IMR-90 (cell line): Measurements from ENCODE around the gene GLG1. TPM values are rescaled to one million over a fixed set of nuclear protein-coding genes. Genes with fewer than 3 reads are reported as not detected.

ENCODE experiments used
- ATAC-seq: fragments of 200-7000 bp; cut with Tn5 transposase; 2 replicates; pipeline ENCODE4 v1.9.1; 2020; ENCODE audit warnings: low read depth, mild to moderate bottlenecking, moderate library complexity
- BruUV-seq: library from RNA; stranded (reverse); fragments of 400-500 nt; replicated peaks from 2 replicates; lab custom pipeline; 2021; lab: Mats Ljungman, UMichigan
- CTCF ChIA-PET: fragments of 300-600 bp; formaldehyde crosslinking; extraction: SDS; loops from one replicate; lab custom pipeline; 2021; ENCODE audit warnings: antibody characterized with exemption; lab: Yijun Ruan, JAX
- POLR2A ChIA-PET: fragments of 300-600 bp; sonication (Branson Sonifier 250); formaldehyde crosslinking; loops from one replicate; lab custom pipeline; 2022; ENCODE audit warnings: antibody characterized with exemption; ENCODE audit not compliant: unreplicated experiment; lab: Charles Lee
- DNase-seq: peaks from one replicate; pipeline ENCODE4 v3.0.0; 2013
- H2AFZ ChIP-seq: replicated peaks from 2 replicates; pipeline ENCODE3; 2013; ENCODE audit warnings: low read length, mild to moderate bottlenecking; ENCODE audit not compliant: poor library complexity
- H2AK5ac ChIP-seq: 2 replicates; pipeline ENCODE4 v1.6.1; 2013; ENCODE audit warnings: low read depth, low read length, inconsistent platforms
- H2AK9ac ChIP-seq: replicated peaks from 2 replicates; pipeline ENCODE3; 2013; ENCODE audit warnings: mild to moderate bottlenecking, low read depth, low read length, moderate library complexity; ENCODE audit not compliant: poor library complexity
- H2BK120ac ChIP-seq: 2 replicates; pipeline ENCODE4 v1.6.1; 2013; ENCODE audit warnings: low read depth, low read length, inconsistent platforms
- H2BK15ac ChIP-seq: 3 replicates; pipeline ENCODE4 v1.6.1; 2013; ENCODE audit warnings: low read depth, low read length, inconsistent platforms
- H2BK20ac ChIP-seq: 2 replicates; pipeline ENCODE4 v1.6.1; 2013; ENCODE audit warnings: low read depth, mild to moderate bottlenecking, inconsistent platforms, low read length, moderate library complexity
- H2BK5ac ChIP-seq: 2 replicates; pipeline ENCODE4 v1.6.1; 2013; ENCODE audit warnings: mild to moderate bottlenecking, low read depth, low read length, inconsistent platforms; ENCODE audit not compliant: poor library complexity, severe bottlenecking
- H3K14ac ChIP-seq: replicated peaks from 2 replicates; pipeline ENCODE4 v1.6.1; 2013; ENCODE audit warnings: low read depth, low read length, inconsistent platforms
- H3K18ac ChIP-seq: 2 replicates; pipeline ENCODE4 v1.6.1; 2013; ENCODE audit warnings: low read depth, low read length, control low read depth
- H3K23ac ChIP-seq: 2 replicates; pipeline ENCODE4 v1.6.1; 2013; ENCODE audit warnings: low read depth, low read length, inconsistent platforms
- H3K27ac ChIP-seq: 2 replicates; pipeline ENCODE4 v1.5.1; 2013; ENCODE audit warnings: mild to moderate bottlenecking, control low read depth, low read length; ENCODE audit not compliant: insufficient read depth
- H3K27me3 ChIP-seq: 2 replicates; pipeline ENCODE4 v1.6.1; 2013; ENCODE audit warnings: low read length; ENCODE audit not compliant: control insufficient read depth, insufficient read depth
- H3K36me3 ChIP-seq: 2 replicates; pipeline ENCODE4 v1.6.1; 2013; ENCODE audit warnings: low read length, mixed read lengths; ENCODE audit not compliant: control insufficient read depth, insufficient read depth
- H3K4ac ChIP-seq: 2 replicates; pipeline ENCODE4 v1.6.1; 2013; ENCODE audit warnings: low read depth, low read length, inconsistent platforms
- H3K4me1 ChIP-seq: 2 replicates; pipeline ENCODE4 v1.6.1; 2013; ENCODE audit warnings: low read length, mixed read lengths; ENCODE audit not compliant: control insufficient read depth, insufficient read depth
- H3K4me2 ChIP-seq: 2 replicates; pipeline ENCODE4 v1.6.1; 2013; ENCODE audit warnings: low read depth, mild to moderate bottlenecking, control low read depth, low read length, moderate library complexity
- H3K4me3 ChIP-seq: 2 replicates; pipeline ENCODE4 v1.5.1; 2013; ENCODE audit warnings: low read depth, mild to moderate bottlenecking, control low read depth, low read length, moderate library complexity; ENCODE audit not compliant: insufficient read depth
- H3K56ac ChIP-seq: 2 replicates; pipeline ENCODE4 v1.6.1; 2013; ENCODE audit warnings: low read length, inconsistent platforms; ENCODE audit not compliant: insufficient read depth; ENCODE audit errors: extremely low read depth
- H3K79me1 ChIP-seq, 2 experiments: 2 replicates each; pipeline ENCODE4 v1.6.1; 2013; ENCODE audit warnings: low read length in 2 of 2, inconsistent platforms in 1 of 2, low read depth in 1 of 2
- H3K9ac ChIP-seq: 2 replicates; pipeline ENCODE4 v1.6.1; 2013; ENCODE audit warnings: low read depth, low read length, control low read depth
- H3K9me1 ChIP-seq: 2 replicates; pipeline ENCODE4 v1.6.1; 2013; ENCODE audit warnings: low read length, inconsistent platforms; ENCODE audit not compliant: insufficient read depth
- H3K9me3 ChIP-seq: 2 replicates; pipeline ENCODE4 v1.6.1; 2013; ENCODE audit warnings: low read length; ENCODE audit not compliant: control insufficient read depth, insufficient read depth
- H4K20me1 ChIP-seq: 2 replicates; pipeline ENCODE4 v1.6.1; 2013; ENCODE audit warnings: low read length, inconsistent platforms; ENCODE audit not compliant: insufficient read depth
- H4K5ac ChIP-seq: 2 replicates; pipeline ENCODE4 v1.6.1; 2013; ENCODE audit warnings: mild to moderate bottlenecking, low read depth, low read length, control low read depth
- H4K8ac ChIP-seq, 2 experiments: 2 replicates each; pipeline ENCODE4 v1.6.1; 2013; ENCODE audit warnings: low read depth in 2 of 2, low read length in 2 of 2, control low read depth in 1 of 2, inconsistent platforms in 1 of 2
- H4K91ac ChIP-seq: 2 replicates; pipeline ENCODE4 v1.6.1; 2013; ENCODE audit warnings: low read depth, low read length, inconsistent platforms; ENCODE audit not compliant: insufficient read depth
- CEBPB ChIP-seq: IDR thresholded peaks from 2 replicates; pipeline ENCODE4 v1.6.1; 2012; ENCODE audit warnings: low read depth, low read length, improper control_type of control experiment
- CHD1 ChIP-seq: IDR thresholded peaks from 2 replicates; pipeline ENCODE4 v1.6.1; 2012; ENCODE audit warnings: low read depth, low read length, improper control_type of control experiment
- FOS ChIP-seq: fragments of 150-350 bp; IDR thresholded peaks from 2 replicates; pipeline ENCODE4 v1.6.1; 2016; ENCODE audit warnings: low read depth, low read length
- MAFK ChIP-seq: IDR thresholded peaks from 2 replicates; pipeline ENCODE4 v1.6.1; 2012; ENCODE audit warnings: low read depth, low read length, improper control_type of control experiment
- MXI1 ChIP-seq: IDR thresholded peaks from 2 replicates; pipeline ENCODE4 v1.6.1; 2012; ENCODE audit warnings: low read depth, mild to moderate bottlenecking, low read length, moderate library complexity, borderline replicate concordance
- NFE2L2 ChIP-seq: fragments of 150-350 bp; IDR thresholded peaks from 2 replicates; pipeline ENCODE4 v1.6.1; 2016; ENCODE audit warnings: low read depth, mild to moderate bottlenecking, low read length
- RFX5 ChIP-seq: IDR thresholded peaks from 2 replicates; pipeline ENCODE4 v1.8.0; 2012; ENCODE audit warnings: low read depth, mild to moderate bottlenecking, low read length, moderate library complexity
- SMC3 ChIP-seq: fragments of 150-350 bp; IDR thresholded peaks from 2 replicates; pipeline ENCODE4 v1.6.1; 2016; ENCODE audit warnings: low read depth, mild to moderate bottlenecking, antibody characterized with exemption, low read length, moderate library complexity
- WGBS, 2 experiments: methylation state at CpG; one replicate each; pipeline versions ENCODE4 v1.1.5 to v1.1.7; 2013; ENCODE audit warnings: missing lambda C conversion rate in 2 of 2; ENCODE audit not compliant: insufficient read length in 1 of 2; ENCODE audit errors: extremely low coverage in 2 of 2; 5-methylcytosine and 5-hydroxymethylcytosine counted together
- dilution Hi-C: fragments of 300-500 bp; cut with HindIII; formaldehyde crosslinking; loops from one replicate; pipeline ENCODE4 v1.14.3; 2018; ENCODE audit warnings: low sequenced_read_pairs; ENCODE audit not compliant: unreplicated experiment
- in situ Hi-C: fragments of 300-500 bp; cut with MboI; formaldehyde crosslinking; loops from 3 replicates; pipeline ENCODE4 v1.14.3; 2019; ENCODE audit warnings: low sequenced_read_pairs, inconsistent platforms, mixed read lengths
- intact Hi-C: fragments of 100-400 bp; cut with micrococcal nuclease; formaldehyde crosslinking; loops from 2 replicates; pipeline ENCODE4 v1.10.0; 2022
- polyA plus RNA-seq, 3 experiments: library from polyadenylated mRNA; depleted of rRNA; stranded (reverse); fragments of >200 nt; gene quantifications; 2 replicates each; pipeline ENCODE4 v1.2.3, GENCODE V29; 2012; ENCODE audit warnings: low replicate concordance in 1 of 3
- total RNA-seq: library from RNA; depleted of rRNA; stranded (reverse); fragments of >200 nt; gene quantifications from 2 replicates; pipeline ENCODE4 v1.2.3, GENCODE V29; 2012
- TF ChIP-seq, protein P1 (sequence below): fragments of 150-350 bp; IDR thresholded peaks from 2 replicates; pipeline ENCODE4 v1.6.1; 2016; ENCODE audit warnings: low read depth, mild to moderate bottlenecking, low read length, moderate library complexity, borderline replicate concordance
- TF ChIP-seq, protein P2 (sequence below): fragments of 150-350 bp; IDR thresholded peaks from 2 replicates; pipeline ENCODE4 v1.6.1; 2017; ENCODE audit warnings: mild to moderate bottlenecking, antibody characterized with exemption, low read length, low read depth

GLG1 gene
- total and polyA plus RNA-seq, 2 of the 4 experiments (the other 2 are of a cell fraction), result 91.0 to 107 TPM

GRCh38 chr16:74573622-74574021 is 33.3 kb downstream of the GLG1 start:
- H3K4me1 ChIP-seq, result peaks cover 10% of the 10 kb centered on the region
- H3K23ac ChIP-seq, result no peak overlapping the region
- H2AFZ ChIP-seq, result no peak overlapping the region
- CTCF ChIA-PET, result no interaction called here
- intact Hi-C loops, result no loop called here
- BruUV-seq, result no TSS peak
- no peak overlapping the region for H3K56ac ChIP-seq
- peaks cover 36 to 82% of the 10 kb centered on the region in 2 experiments for H3K79me1 ChIP-seq
- 80% methylated on average over 1 of the region's 8 CpGs; no CpG with 5 or more reads in 1 of the 2 experiments for WGBS, 2 experiments
- H4K8ac ChIP-seq, result no peak overlapping the region
- no peak overlapping the region for H3K4ac ChIP-seq
- H4K91ac ChIP-seq, result no peak overlapping the region
- no peak overlapping the region for H3K9ac ChIP-seq
- H3K18ac ChIP-seq, result no peak overlapping the region
- no peak overlapping the region for H2AK5ac ChIP-seq
- no peak overlapping the region for H3K4me3 ChIP-seq
- H3K4me2 ChIP-seq, result no peak overlapping the region
- H2BK20ac ChIP-seq, result no peak overlapping the region
- no peak overlapping the region for H2BK120ac ChIP-seq
- no peak overlapping the region for H3K27ac ChIP-seq
- no peak overlapping the region for H4K5ac ChIP-seq
- no peaks in the 10 kb centered on the region for H3K36me3 ChIP-seq
- POLR2A ChIA-PET, result no interaction called here
- ATAC-seq, result no peak
- dilution Hi-C loops, result no loop called here
- H2BK5ac ChIP-seq, result no peak overlapping the region
- peaks cover 90% of the 10 kb centered on the region for H4K20me1 ChIP-seq
- H3K9me1 ChIP-seq, result peaks cover 11% of the 10 kb centered on the region
- no peak for DNase-seq
- no peak overlapping the region for H2AK9ac ChIP-seq
- no peaks in the 10 kb centered on the region for H3K27me3 ChIP-seq
- no peak overlapping the region for H3K14ac ChIP-seq
- H2BK15ac ChIP-seq, result no peak overlapping the region
- in situ Hi-C loops, result no loop called here
- H3K9me3 ChIP-seq, result no peaks in the 10 kb centered on the region
- TF ChIP-seq, protein P1, sequence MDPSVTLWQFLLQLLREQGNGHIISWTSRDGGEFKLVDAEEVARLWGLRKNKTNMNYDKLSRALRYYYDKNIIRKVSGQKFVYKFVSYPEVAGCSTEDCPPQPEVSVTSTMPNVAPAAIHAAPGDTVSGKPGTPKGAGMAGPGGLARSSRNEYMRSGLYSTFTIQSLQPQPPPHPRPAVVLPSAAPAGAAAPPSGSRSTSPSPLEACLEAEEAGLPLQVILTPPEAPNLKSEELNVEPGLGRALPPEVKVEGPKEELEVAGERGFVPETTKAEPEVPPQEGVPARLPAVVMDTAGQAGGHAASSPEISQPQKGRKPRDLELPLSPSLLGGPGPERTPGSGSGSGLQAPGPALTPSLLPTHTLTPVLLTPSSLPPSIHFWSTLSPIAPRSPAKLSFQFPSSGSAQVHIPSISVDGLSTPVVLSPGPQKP, result no peak
- no peak for TF ChIP-seq CHD1
- TF ChIP-seq SMC3, result no peak
- TF ChIP-seq RFX5, result no peak
- no peak for TF ChIP-seq NFE2L2
- no peak for TF ChIP-seq FOS
- TF ChIP-seq, protein P2, sequence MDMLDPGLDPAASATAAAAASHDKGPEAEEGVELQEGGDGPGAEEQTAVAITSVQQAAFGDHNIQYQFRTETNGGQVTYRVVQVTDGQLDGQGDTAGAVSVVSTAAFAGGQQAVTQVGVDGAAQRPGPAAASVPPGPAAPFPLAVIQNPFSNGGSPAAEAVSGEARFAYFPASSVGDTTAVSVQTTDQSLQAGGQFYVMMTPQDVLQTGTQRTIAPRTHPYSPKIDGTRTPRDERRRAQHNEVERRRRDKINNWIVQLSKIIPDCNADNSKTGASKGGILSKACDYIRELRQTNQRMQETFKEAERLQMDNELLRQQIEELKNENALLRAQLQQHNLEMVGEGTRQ, result no peak
- no peak for TF ChIP-seq MXI1
- TF ChIP-seq MAFK, result no peak
- no peak for TF ChIP-seq CEBPB
